ENCODE results near the gene DSTN. TPM values are rescaled to one million over a fixed set of nuclear protein-coding genes. Genes with fewer than 3 reads are reported as not detected.

DSTN gene
- total RNA-seq, 2 experiments from 2014 or later: 55.8 to 78.3 TPM

DNA sequence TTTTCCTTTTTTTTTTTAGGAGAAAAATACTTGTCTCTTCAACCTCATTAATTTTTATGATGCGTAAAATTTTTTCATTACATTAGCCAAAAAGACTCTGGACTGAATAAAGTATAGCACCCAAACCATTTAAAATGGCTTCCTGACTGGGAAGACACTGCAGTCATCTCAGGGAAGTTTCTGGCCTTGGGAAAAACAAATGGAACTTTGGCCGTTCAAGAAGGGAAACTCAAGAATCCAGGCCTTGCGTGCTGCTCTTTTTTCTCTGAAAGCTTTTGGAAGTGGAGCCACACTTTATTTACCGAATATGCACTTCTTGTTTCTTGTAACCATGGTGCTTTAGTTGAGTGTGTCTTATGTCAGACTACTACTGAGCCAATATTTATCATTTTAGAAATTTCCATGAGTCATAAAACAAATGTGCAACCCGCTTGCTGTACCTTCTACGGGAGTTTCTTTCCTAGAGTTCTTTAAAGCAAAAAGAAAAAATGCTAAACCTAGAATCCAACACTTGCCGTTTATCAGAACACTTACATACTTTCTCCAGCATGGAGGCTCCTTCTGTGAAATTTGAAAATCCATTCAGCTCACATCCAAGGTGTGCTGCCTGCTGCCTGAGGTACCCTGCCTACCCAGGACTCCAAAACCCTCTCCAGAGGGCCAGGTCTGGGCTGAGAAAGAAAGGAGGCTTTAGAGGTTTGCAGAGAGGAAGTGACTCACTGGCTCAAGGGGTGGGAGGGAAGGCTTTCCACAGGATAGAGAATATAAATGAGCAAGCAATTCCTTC, 11.5 kb upstream of the DSTN start:
- Mint-ChIP-seq H3K4me3 (no peak overlapping the region), H3K27ac (no peak overlapping the region)

GRCh38 chr20:17558941-17559304, 11.0 kb upstream of the DSTN start:
- H3K4me1 Mint-ChIP-seq: peaks cover 24% of the 10 kb centered on the region
- DNase-seq (no peak), ATAC-seq (no peak)
- peaks cover 3% of the 10 kb centered on the region for H3K27me3 Mint-ChIP-seq
- no peaks in the 10 kb centered on the region for H3K9me3 Mint-ChIP-seq (ENCODE audit: low read depth)
- H3K36me3 Mint-ChIP-seq: no peaks in the 10 kb centered on the region
- CTCF ChIA-PET: interaction anchor here (2.8 kb wide), 1 partner anchor 12 kb away, joined by 13 read pairs; the partner anchor contains the start of gene DSTN
- H3K27ac Mint-ChIP-seq: no peak overlapping the region
- no peak overlapping the region for H3K4me3 Mint-ChIP-seq

More for the DNA sequence above, 11.5 kb upstream of the DSTN start:
- DNase-seq: peak; percentile 42
- Mint-ChIP-seq H3K9me3 (ENCODE audit: low read depth) (no peaks in the 10 kb centered on the region), H3K36me3 (no peaks in the 10 kb centered on the region), H3K4me1 (peaks cover 24% of the 10 kb centered on the region), H3K27me3 (peaks cover 3% of the 10 kb centered on the region)
- peak; percentile 83 for ATAC-seq
- CTCF ChIA-PET: interaction anchor here (1.3 to 2.8 kb wide), 2 partner anchors 13 to 15 kb away, joined by 5 to 13 read pairs; partner anchors contain the start of gene DSTN

GRCh38 chr20:17559338-17559737, 10.5 kb upstream of the DSTN start:
- H3K36me3 Mint-ChIP-seq: no peaks in the 10 kb centered on the region
- H3K9me3 Mint-ChIP-seq (ENCODE audit: low read depth): no peaks in the 10 kb centered on the region
- no peak for ATAC-seq
- CTCF ChIA-PET: interaction anchor here (1.0 to 2.8 kb wide), 2 partner anchors 12 to 22 kb away, joined by 3 to 13 read pairs; partner anchors contain the start of gene DSTN
- H3K4me1 Mint-ChIP-seq: peaks cover 24% of the 10 kb centered on the region
- no peak overlapping the region for H3K27ac Mint-ChIP-seq
- H3K4me3 Mint-ChIP-seq: no peak overlapping the region
- no peak for DNase-seq
- H3K27me3 Mint-ChIP-seq: peaks cover 3% of the 10 kb centered on the region

DNA sequence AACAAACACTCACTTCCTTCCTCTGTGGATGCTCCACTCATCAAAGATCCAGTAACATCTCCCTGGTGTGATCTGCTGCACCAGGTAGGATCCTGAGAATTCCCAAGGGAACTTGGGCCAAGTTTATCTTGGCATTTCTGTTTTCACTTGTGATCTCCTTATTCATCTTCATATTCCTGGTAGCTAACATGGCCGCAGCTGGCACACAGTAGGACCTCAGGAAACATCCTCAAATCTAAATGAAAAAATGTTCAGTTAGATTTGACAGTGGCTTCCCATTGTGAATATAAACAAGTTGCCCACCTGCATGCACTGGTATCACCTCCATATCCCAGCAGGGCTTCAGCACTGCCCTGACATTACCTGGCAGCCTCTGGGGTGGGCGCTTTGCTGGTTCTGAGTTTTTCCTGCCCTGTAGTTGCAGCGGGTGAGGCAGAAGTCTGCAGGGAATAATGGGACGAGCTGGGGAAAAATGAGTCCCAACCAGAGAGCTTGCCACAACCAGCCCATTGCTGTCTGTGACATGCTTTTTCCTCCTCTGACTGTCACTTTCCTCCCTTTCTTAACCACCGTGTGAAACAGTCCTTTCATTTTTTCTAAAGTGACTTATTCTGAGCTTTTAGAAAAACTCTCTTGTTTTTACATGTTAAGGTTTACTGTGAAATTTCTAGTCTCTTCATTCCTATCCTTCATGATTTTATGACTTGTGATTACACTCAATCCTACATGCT, 9.4 kb upstream of the DSTN start:
- H3K4me1 Mint-ChIP-seq: peaks cover 24% of the 10 kb centered on the region
- ATAC-seq: peak; percentile 45
- H3K27me3 Mint-ChIP-seq: peaks cover 14% of the 10 kb centered on the region
- no peak overlapping the region for H3K4me3 Mint-ChIP-seq
- no peaks in the 10 kb centered on the region for H3K36me3 Mint-ChIP-seq
- DNase-seq: no peak
- H3K9me3 Mint-ChIP-seq (ENCODE audit: low read depth): no peaks in the 10 kb centered on the region
- CTCF ChIA-PET: interaction anchor here (1.0 kb wide), 1 partner anchor 24 kb away, joined by 3 read pairs; no protein-coding TSS in a partner anchor
- H3K27ac Mint-ChIP-seq: no peak overlapping the region

DNA sequence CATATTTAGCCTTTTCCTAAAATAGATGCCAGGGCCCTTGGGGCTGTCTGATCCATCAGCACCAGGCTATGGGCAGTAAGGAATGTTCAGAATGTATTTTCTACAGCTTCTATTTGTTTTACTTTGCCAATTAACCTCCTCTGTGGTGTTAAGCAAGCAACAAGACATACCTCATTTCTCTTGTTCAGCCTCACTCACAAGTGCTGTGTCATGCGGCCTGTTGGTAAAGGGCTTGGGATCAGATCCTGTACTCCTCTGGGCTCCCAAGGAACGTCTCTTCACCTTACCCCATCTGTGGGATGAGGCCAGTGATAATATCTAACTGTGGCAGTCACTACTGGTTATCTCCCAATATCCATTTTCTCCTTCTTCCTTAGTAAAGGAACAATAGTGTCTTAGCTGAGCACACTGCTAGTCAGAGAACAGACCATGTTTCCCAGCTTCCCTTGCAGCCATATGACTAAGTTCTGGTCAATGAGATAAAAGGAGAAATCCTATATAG, 7.0 kb upstream of the DSTN start:
- no peak overlapping the region for H3K4me3 Mint-ChIP-seq
- CTCF ChIA-PET: interaction anchor here (1.6 kb wide), 1 partner anchor 26 kb away, joined by 3 read pairs; no protein-coding TSS in a partner anchor
- H3K4me1 Mint-ChIP-seq: peaks cover 24% of the 10 kb centered on the region
- no peak for ATAC-seq
- H3K27me3 Mint-ChIP-seq: peaks cover 20% of the 10 kb centered on the region
- H3K9me3 Mint-ChIP-seq (ENCODE audit: low read depth): no peaks in the 10 kb centered on the region
- no peak for DNase-seq
- no peak overlapping the region for H3K27ac Mint-ChIP-seq
- H3K36me3 Mint-ChIP-seq: no peaks in the 10 kb centered on the region

- no peak overlapping the region for H3K27ac Mint-ChIP-seq
- CTCF ChIA-PET: interaction anchor here (1.9 kb wide), 1 partner anchor 45 kb away, joined by 4 read pairs; no protein-coding TSS in a partner anchor
Observed at GRCh38 chr20:17565169-17565845, 4.6 kb upstream of the DSTN start.

GRCh38 chr20:17566345-17566744, 3.5 kb upstream of the DSTN start:
- Mint-ChIP-seq H3K4me1 (peaks cover 9% of the 10 kb centered on the region), H3K27ac (no peak overlapping the region), H3K27me3 (peaks cover 24% of the 10 kb centered on the region), H3K4me3 (no peak overlapping the region), H3K9me3 (ENCODE audit: low read depth) (no peaks in the 10 kb centered on the region), H3K36me3 (peaks cover 3% of the 10 kb centered on the region)
- DNase-seq: no peak
- CTCF ChIA-PET: no interaction called here
- ATAC-seq: no peak

More at GRCh38 chr20:17565169-17565845, 4.6 kb upstream of the DSTN start:
- Mint-ChIP-seq H3K4me3 (no peak overlapping the region), H3K36me3 (peaks cover 1% of the 10 kb centered on the region), H3K4me1 (peaks cover 14% of the 10 kb centered on the region), H3K9me3 (ENCODE audit: low read depth) (no peaks in the 10 kb centered on the region), H3K27me3 (peaks cover 24% of the 10 kb centered on the region)
- no peak for ATAC-seq
- no peak for DNase-seq

DNA sequence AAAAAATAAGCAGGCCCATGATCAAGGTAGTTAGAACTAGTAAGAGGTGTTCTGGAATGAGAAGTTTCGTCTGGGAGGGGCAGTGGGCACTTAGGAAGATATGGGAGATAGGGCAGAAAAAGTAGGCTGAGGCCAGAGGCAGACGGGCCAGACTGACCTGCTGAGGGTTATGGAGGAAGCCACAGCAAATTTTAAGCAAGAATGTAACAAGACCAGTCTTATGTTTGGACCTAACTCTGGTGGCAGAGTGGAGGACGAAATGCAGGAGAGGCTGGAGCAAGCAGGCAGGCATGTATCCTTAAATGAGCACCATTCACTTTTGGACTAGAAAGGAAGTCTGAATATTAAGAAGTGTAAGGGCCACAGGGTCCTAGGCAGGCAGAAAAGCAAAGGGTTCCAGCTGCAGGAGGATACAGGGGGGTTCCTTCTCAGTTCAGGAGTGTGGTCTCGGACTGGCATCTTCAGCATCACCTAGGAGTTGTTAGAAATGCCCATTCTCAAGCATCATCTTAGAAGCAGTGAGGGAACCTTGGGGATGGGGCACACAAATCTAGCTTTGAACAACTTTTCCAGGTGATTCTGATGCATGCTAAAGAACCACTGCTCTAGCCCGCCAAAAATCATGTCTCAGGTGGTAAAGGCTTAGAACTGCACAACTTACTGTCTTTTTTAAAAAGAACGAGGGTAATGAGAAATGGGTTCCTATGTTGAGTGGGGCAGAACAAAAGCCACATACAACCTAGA, 1.7 kb upstream of the DSTN start:
- H3K27me3 Mint-ChIP-seq: peaks cover 24% of the 10 kb centered on the region
- ATAC-seq (no peak), DNase-seq (no peak)
- peak overlapping the region; percentile 52 for H3K4me3 Mint-ChIP-seq
- peaks cover 25% of the 10 kb centered on the region for H3K4me1 Mint-ChIP-seq
- CTCF ChIA-PET: no interaction called here
- no peaks in the 10 kb centered on the region for H3K9me3 Mint-ChIP-seq (ENCODE audit: low read depth)
- H3K36me3 Mint-ChIP-seq: peaks cover 3% of the 10 kb centered on the region
- H3K27ac Mint-ChIP-seq: no peak overlapping the region

DNA sequence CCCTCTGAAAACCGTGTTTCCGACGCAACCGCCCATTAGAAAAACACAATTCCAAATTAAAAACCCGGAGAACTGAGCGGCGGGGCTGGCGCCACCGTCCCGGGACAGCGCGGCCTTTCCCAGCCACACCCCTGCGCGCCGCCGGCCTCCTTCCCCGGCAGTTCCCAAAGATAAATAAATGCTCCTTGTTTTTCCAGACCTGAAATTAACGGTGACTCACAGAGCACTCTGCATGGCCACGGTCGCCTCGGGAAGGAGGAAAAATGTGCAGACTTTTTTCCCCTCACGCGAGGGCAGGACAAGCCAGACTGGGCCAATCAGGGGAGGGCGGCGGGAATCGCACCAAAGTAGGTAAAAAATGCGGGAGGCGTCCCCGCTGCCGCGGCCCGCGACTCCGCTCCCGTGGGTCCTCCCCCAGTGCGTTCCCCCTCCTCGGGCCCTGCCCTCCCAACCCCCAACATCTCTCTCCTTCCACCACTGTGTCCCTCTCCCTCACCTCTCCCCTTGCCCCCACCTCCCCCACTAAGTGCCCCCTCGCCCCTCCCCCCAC, 828 bp upstream of the DSTN start:
- ATAC-seq: no peak
- CTCF ChIA-PET: interaction anchor here (0.8 to 4.7 kb wide), 5 partner anchors 33 to 114 kb away, joined by 3 to 27 read pairs (median 16); partner anchors contain the start of gene RRBP1
- peaks cover 5% of the 10 kb centered on the region for H3K36me3 Mint-ChIP-seq
- H3K4me1 Mint-ChIP-seq: peaks cover 29% of the 10 kb centered on the region
- H3K27ac Mint-ChIP-seq: no peak overlapping the region
- no peaks in the 10 kb centered on the region for H3K9me3 Mint-ChIP-seq (ENCODE audit: low read depth)
- no peak for DNase-seq
- H3K27me3 Mint-ChIP-seq: peaks cover 24% of the 10 kb centered on the region
- peak overlapping the region; percentile 45 for H3K4me3 Mint-ChIP-seq

DNA sequence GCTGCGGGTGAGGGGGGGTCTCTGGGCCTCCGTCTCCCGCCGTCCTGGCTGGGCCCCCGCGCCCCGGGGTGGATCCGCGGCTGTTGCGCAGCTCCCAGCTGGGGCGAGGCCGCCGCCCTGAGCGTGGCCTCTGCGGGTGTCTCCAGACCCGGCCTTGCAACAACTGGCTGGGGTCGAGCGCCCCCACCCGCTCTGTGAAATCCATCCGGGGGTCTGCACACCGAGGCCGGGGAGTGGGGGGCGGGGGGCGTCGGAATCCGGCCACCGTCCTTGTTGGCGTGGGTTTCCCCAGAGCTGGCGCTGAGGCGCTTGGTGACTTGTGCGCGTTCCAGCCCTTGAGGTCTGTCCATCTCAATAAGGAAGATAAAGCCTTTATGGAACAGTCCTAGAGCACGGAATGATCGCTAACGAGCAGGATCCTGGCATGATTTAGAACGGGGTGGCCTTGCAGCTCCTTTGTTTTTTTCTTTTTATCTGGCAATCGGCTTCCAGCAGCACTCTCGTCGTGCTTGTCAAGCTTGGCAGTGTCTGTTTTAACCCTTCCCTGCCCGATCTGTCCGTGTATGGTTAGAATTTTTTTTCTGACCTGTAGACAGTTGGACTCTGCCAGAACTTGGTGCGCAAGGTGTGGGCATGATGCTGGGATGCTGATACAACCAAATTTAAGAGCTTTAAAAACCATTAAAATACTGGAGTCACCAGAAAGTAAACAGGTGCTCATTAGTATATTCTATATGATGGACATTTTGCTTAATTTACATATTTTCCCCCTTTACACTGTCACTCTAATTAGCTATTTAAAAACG, 675 bp downstream of the DSTN start:
- H3K27me3 Mint-ChIP-seq: peaks cover 14% of the 10 kb centered on the region
- H3K4me1 Mint-ChIP-seq: peaks cover 29% of the 10 kb centered on the region
- no peaks in the 10 kb centered on the region for H3K9me3 Mint-ChIP-seq (ENCODE audit: low read depth)
- H3K27ac Mint-ChIP-seq: peak overlapping the region; percentile 86
- DNase-seq (peak; percentile 47), ATAC-seq (peak; percentile 47)
- H3K4me3 Mint-ChIP-seq: peak overlapping the region; percentile 88
- peaks cover 5% of the 10 kb centered on the region for H3K36me3 Mint-ChIP-seq
- CTCF ChIA-PET: interaction anchor here (0.7 to 4.7 kb wide), 19 partner anchors 9 to 332 kb away, joined by 3 to 27 read pairs (median 4); partner anchors contain the start of genes BFSP1 and RRBP1

DNA sequence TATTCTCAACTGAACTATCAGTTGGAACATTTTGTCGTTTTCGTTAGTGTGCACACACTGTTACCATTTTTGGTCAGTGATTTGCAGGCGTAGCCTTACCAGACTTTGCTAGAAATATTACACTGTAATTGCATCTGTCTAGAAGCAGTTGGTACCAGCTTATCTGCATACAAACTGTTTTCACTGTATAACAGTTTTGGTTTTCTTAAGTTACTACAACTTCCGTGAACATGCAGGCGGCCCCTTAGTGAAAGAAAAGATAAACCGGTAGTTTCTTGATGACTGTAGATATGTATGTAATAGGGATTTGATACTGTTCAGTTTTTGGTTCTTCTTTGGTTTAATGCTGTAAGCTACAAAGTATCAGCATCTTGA, 1.3 kb downstream of the DSTN start:
- DNase-seq: peak; percentile 49
- CTCF ChIA-PET: interaction anchor here (0.7 to 4.7 kb wide), 16 partner anchors 8 to 368 kb away, joined by 3 to 27 read pairs (median 5); partner anchors contain the start of gene RRBP1
- Mint-ChIP-seq H3K27me3 (peaks cover 12% of the 10 kb centered on the region), H3K4me3 (peak overlapping the region; percentile 88), H3K4me1 (peaks cover 29% of the 10 kb centered on the region), H3K9me3 (ENCODE audit: low read depth) (no peaks in the 10 kb centered on the region), H3K27ac (peak overlapping the region; percentile 86), H3K36me3 (peaks cover 5% of the 10 kb centered on the region)
- ATAC-seq: peak; percentile 32

All from activated CD8-positive, alpha-beta memory T cell treated with anti-CD3 and anti-CD28 coated beads, Interleukin-2, amount 10 ng/mL, durations not matched to agents 7 days and 5 days (primary cell).